ENCODE results near the gene PIK3R5.
"Not testable (repeated sequence)": the region's sequence is repeated elsewhere in the genome, so short reads cannot be mapped to it uniquely, and the experiment has no call there.

Gene PIK3R5

GRCh38 chr17:8965394-8966168, at the start of gene PIK3R5:
Gene PIK3R5, minus strand, starts transcription at chr17:8965707. Its CDS starts 54,213 bp downstream, at chr17:8911494.
- no peak for DNase-seq (ENCODE audit: low read depth, low spot score)

- no peak for DNase-seq (ENCODE audit: low read depth, low spot score)
Observed at GRCh38 chr17:9011001-9011400, 45.5 kb upstream of the PIK3R5 start.

DNA sequence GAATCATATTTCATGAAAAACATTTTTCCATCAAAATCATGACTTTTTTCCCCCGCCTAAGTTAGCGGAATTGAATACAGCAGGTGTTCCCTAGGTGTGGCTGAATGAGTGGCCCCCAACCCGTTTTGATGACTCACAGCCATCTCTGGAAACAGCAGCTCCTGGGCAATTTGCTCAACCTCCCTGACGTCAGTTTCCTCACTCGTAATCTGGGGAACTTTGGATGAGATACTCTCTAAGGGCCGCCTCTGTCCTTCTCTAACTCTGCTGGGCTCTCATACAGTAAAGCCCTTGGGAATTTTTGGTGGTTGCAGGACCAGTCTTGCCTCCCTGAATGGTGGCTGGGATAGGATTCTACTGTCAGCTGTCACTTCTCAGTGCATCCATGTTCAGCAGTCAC, 44.2 kb upstream of the PIK3R5 start:
- DNase-seq (ENCODE audit: low read depth, low spot score), result no peak

- no peak for DNase-seq (ENCODE audit: low read depth, low spot score)
Observed at GRCh38 chr17:9009096-9009495, 43.6 kb upstream of the PIK3R5 start.

GRCh38 chr17:9007052-9007714, 41.7 kb upstream of the PIK3R5 start:
- DNase-seq (ENCODE audit: low read depth, low spot score), result no peak

- DNase-seq (ENCODE audit: low read depth, low spot score), result no peak
Observed at GRCh38 chr17:9006175-9006767, 40.8 kb upstream of the PIK3R5 start.

DNA sequence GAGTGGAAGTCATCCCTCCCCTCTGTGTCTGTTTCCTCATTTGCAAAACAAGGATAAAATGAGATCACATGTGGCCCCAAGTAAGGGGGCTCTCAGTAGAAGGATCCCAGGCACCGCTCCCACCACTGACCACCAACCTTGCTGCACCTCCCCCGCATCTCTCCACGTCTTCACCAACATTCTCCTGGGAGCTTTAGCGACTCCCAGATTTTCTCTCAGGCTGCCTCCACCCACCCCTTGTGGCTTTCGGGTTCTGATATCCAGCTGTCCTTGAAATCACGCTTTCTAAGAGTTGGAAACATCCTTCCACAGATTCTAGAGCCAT, 39.4 kb upstream of the PIK3R5 start:
- no peak for DNase-seq (ENCODE audit: low read depth, low spot score)

GRCh38 chr17:9004132-9004960, 38.8 kb upstream of the PIK3R5 start:
- DNase-seq (ENCODE audit: low read depth, low spot score), result no peak

- DNase-seq (ENCODE audit: low read depth, low spot score), result no peak
Observed at GRCh38 chr17:9003355-9004131, 38.0 kb upstream of the PIK3R5 start.

DNA sequence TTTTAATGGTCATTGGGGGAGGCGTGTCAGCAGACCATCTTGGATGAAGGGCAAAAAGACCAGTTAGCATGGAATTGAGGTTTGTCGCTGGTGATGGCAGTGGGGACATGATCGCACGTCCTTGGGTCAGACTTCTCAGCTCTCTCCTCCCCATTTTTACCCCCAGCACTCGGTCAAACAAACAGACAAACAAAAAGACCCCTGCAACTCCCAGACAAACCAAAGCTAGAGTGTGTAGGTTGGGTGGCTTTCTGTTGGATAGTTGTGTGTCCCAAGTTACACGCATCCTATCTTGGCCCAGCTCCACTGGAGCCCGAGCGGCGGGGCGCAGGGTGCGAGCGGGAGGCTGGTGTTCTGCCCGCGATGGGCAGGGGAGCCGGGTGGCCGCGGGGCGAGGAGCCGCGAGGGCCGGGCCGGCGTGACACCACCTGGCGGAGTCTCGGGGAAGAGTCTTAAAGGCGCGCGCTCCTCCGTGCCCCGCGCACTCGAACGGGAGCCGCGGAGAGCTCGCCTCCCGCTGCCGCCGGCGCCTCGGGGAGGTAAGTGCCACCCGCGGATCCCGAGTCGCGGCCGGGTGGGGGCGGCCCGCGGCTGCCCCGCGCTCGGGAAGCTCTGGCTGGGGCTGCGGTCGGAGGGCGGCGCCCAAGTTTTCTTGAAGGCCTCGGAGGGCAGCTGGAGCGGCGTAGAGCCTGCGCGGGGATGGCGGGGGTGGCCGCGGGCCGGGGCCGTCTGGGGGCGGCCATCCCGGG, 37.3 kb upstream of the PIK3R5 start:
- DNase-seq (ENCODE audit: low read depth, low spot score), result no peak

GRCh38 chr17:9002227-9002605, 36.7 kb upstream of the PIK3R5 start:
- DNase-seq (ENCODE audit: low read depth, low spot score), result no peak

- DNase-seq (ENCODE audit: low read depth, low spot score), result no peak
Observed at GRCh38 chr17:9001559-9001958, 36.1 kb upstream of the PIK3R5 start.

DNA sequence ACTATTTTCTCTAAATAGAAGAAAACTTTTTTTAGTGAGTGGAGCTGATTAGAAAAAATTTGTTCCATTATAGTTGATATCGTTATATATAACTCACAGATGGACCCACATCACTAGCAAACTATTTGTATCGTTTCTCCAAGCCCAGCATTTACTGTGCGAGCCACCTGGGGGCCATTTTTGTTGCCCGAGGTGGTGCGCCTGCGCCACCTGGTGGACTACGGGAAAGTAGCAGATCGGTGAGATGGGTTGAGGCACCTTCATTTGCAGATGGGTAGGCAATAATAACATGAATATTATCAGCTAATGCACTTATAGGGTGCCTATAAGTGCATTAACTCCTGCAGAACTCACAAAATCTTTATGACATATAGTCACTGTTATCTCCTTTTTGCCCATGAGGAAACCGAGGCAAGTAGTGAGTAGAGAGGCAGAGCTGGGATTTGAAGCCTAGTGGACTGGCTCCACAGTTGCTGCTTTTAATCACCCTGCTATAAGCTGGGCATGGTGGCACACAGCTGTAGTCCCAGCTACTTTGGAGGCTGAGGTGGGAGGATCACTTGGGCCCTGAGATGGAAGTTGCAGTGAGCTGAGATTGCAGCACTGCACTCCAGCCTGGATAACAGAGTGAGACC, 32.6 kb upstream of the PIK3R5 start:
- DNase-seq (ENCODE audit: low read depth, low spot score), result no peak

DNA sequence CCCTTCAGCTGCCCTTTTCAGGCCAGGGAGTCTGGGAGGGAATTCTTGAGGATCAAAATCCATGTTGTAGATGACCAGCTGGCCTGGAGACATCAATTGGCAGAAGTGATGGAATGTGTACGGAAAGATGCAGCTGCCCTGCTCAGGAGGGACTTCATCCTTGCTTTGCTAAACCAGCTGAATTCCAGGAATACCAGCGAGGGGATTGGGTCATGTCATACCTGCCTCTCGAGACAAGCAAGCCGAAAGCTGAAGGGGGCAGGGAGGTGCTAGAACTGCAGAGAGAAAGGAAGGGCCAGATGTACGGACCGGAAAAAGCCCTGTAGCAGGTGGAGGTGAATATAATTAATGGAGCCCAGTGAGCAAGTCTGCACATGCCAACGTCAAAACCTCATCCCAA, 30.2 kb upstream of the PIK3R5 start:
- DNase-seq (ENCODE audit: low read depth, low spot score), result no peak

GRCh38 chr17:8994319-8994718, 28.8 kb upstream of the PIK3R5 start:
- no peak for DNase-seq (ENCODE audit: low read depth, low spot score)

- peak; percentile 26 for DNase-seq (ENCODE audit: low read depth, low spot score)
Observed at GRCh38 chr17:8991514-8992285, 26.2 kb upstream of the PIK3R5 start.

DNA sequence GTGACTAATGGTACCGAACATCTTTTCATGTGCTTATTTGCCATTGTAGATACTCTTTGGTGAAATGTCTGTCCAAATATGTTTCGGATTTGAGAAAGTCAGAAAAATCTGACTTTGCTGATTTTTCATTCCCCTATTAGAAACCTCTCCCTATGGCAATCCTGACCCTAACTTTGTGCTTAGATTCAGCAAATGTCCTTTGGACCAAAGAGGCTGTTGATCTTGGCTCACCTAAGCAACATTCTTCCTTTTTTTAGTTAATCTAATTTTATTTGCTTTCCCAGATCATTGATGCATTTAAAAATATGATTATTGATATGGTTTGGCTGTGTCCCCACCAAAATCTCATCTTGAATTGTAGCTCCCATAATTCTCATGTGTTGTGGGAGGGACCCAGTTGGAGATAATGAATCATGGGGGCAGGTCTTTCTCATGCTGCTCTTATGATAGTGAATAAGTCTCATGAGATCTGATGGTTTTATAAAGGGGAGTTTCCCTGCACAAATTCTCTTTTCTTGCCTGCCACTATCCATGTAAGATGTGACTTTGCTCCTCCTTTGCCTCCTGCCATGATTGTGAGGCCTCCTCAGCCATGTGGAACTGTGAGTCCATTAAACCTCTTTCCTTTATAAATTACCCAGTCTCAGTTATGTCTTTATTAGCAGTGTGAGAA, 22.9 kb upstream of the PIK3R5 start:
- not testable (repeated sequence) for DNase-seq (ENCODE audit: low read depth, low spot score)

- DNase-seq (ENCODE audit: low read depth, low spot score), result no peak
Observed at GRCh38 chr17:8986295-8986694, 20.8 kb upstream of the PIK3R5 start.

Measured in smooth muscle cell of the brain vasculature (primary cell).